ENCODE data around the gene CLCNKA. TPM values are rescaled to one million over a fixed set of nuclear protein-coding genes. Genes with fewer than 3 reads are reported as not detected.
A peak's percentile ranks its signal among the peaks of the same experiment; 100 is the strongest.

The CLCNKA gene
- total RNA-seq, 1 experiment from 2014 or later, result 0.10 TPM

DNA sequence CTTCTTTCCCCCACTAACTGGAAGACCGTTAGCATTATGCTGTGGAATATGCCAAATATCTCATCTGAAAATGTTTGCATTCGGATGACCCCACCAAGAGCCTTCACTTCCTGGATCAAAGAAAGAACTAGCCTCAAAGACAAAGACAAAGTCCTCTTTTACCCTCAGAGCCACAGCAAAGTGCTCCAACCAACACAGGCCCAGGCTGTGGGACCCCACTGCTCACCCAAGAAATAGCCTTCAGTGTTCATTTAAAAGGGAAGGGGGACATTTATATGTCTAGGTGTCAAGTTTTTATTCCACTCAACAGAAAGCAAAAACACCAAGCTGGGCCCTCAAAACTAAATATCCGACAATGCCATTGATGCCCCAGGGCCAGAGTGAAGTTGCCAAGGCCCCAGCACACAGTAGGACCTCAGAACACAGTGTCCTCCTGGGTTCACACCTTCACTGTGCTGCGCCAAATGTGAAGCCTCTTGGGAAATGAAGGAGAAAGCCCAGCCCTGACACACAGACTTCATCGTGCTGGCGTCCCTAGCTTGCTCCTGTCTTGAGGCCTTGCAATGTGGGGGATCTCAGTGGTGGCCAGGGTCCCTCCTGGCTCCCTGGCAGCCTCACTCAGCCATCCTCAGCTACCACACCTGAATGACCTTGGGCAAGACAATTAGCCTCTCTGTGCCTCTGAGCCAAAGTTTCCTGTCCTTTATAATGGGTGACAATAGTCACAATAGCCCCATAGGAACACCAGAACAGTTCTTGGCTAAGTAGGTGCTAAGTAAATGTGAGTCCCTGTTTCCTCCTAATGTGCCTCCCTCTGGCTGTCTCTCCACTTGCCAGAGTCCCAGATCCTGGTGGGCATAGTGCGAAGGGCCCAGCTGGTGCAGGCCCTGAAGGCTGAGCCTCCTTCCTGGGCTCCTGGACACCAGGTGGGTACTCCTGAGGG lies 33.0 kb downstream of the CLCNKA start:
- ChIA-PET RAD21 (ENCODE audit: low non-redundant PET in 1 of 2, low total read pairs in 2 of 2, uncharacterized antibody in 2 of 2, unreplicated experiment in 2 of 2) (interaction anchor here in 1 of 2 experiments (1.0 kb wide), 1 partner anchor 45 kb away, joined by 3 read pairs; no protein-coding TSS in a partner anchor), CTCF (interaction anchor here (1.4 to 1.7 kb wide), 3 partner anchors 13 to 48 kb away, joined by 3 to 5 read pairs (median 4); no protein-coding TSS in a partner anchor), POLR2A (no interaction called here)
- Histone ChIP-seq H3K4me1 (ENCODE audit: control insufficient read depth in 1 of 2, insufficient read depth in 2 of 2, low read length in 2 of 2) (peaks cover 4 to 9% of the 10 kb centered on the region in 2 experiments; a peak in 3 of 4 replicates), H3K27me3 (ENCODE audit: insufficient read depth, low read length) (no peaks in the 10 kb centered on the region), H3K27ac (ENCODE audit: low read depth, low read length) (no peak overlapping the region), H3K9me2 (ENCODE audit: insufficient read depth) (no peaks in the 10 kb centered on the region), H3K9ac (ENCODE audit: low read length) (no peak overlapping the region), H3K36me3 (ENCODE audit: control insufficient read depth in 1 of 2, insufficient read depth in 2 of 2, low read length in 2 of 2) (no peaks in the 10 kb centered on the region), H3K9me3 (ENCODE audit: control insufficient read depth in 1 of 2, insufficient read depth in 1 of 2, low read depth in 1 of 2, low read length in 2 of 2) (no peaks in the 10 kb centered on the region), H2AFZ (ENCODE audit: low read depth, low read length, poor library complexity, severe bottlenecking) (no peak overlapping the region), H3K4me3 (replicated peaks in 1 of 2; ENCODE audit: low read depth in 1 of 2, low read length in 2 of 2) (no peak overlapping the region), H4K20me1 (ENCODE audit: insufficient read depth) (no peaks in the 10 kb centered on the region), H3K4me2 (ENCODE audit: low read length) (no peak overlapping the region), H3K79me2 (ENCODE audit: insufficient read depth, low read length) (no peaks in the 10 kb centered on the region)
- BruUV-seq (replicated peaks), result TSS peak; percentile 23
- ATAC-seq (no peak), DNase-seq (ENCODE audit: low read depth, low spot score) (no peak)
- intact Hi-C loops (cut with micrococcal nuclease), result no loop called here
- no peak for TF ChIP-seq POLR2A (IDR thresholded peaks at IDR 0.05; ENCODE audit: borderline replicate concordance, extremely low read depth, insufficient read depth, insufficient read length)
- no peak for TF ChIP-seq TCF7L2 (IDR thresholded peaks at IDR 0.05; ENCODE audit: borderline replicate concordance, extremely low read depth, insufficient read depth, insufficient read length)
- TF ChIP-seq POLR2AphosphoS5 (IDR thresholded peaks at IDR 0.05; ENCODE audit: low read depth, low read length), result no peak
- no peak for TF ChIP-seq YY1 (IDR thresholded peaks at IDR 0.05; ENCODE audit: extremely low read depth, insufficient replicate concordance, low read depth, low read length)
- TF ChIP-seq EGR1 (IDR thresholded peaks at IDR 0.05; ENCODE audit: low read depth), result no peak
- TF ChIP-seq ZNF274 (IDR thresholded peaks at IDR 0.05; ENCODE audit: low read depth, low read length), result no peak
- no peak for TF ChIP-seq SRF (IDR thresholded peaks at IDR 0.05; ENCODE audit: low read depth)
- TF ChIP-seq, protein P1, sequence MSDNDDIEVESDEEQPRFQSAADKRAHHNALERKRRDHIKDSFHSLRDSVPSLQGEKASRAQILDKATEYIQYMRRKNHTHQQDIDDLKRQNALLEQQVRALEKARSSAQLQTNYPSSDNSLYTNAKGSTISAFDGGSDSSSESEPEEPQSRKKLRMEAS (IDR thresholded peaks at IDR 0.05), result no peak
- no peak for TF ChIP-seq SIN3A (IDR thresholded peaks at IDR 0.05; ENCODE audit: low read depth)
- no peak for TF ChIP-seq JUND (IDR thresholded peaks at IDR 0.05)
- TF ChIP-seq ZFX (IDR thresholded peaks at IDR 0.05), result no peak
- TF ChIP-seq, protein P2, sequence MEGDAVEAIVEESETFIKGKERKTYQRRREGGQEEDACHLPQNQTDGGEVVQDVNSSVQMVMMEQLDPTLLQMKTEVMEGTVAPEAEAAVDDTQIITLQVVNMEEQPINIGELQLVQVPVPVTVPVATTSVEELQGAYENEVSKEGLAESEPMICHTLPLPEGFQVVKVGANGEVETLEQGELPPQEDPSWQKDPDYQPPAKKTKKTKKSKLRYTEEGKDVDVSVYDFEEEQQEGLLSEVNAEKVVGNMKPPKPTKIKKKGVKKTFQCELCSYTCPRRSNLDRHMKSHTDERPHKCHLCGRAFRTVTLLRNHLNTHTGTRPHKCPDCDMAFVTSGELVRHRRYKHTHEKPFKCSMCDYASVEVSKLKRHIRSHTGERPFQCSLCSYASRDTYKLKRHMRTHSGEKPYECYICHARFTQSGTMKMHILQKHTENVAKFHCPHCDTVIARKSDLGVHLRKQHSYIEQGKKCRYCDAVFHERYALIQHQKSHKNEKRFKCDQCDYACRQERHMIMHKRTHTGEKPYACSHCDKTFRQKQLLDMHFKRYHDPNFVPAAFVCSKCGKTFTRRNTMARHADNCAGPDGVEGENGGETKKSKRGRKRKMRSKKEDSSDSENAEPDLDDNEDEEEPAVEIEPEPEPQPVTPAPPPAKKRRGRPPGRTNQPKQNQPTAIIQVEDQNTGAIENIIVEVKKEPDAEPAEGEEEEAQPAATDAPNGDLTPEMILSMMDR (IDR thresholded peaks at IDR 0.05 in 2 of 3, conservative IDR thresholded peaks at IDR 0.05 in 1 of 3; ENCODE audit: borderline replicate concordance in 1 of 3, insufficient read depth in 1 of 3, low read depth in 2 of 3, low read length in 2 of 3), result no peak
- no peak for TF ChIP-seq ELF1 (IDR thresholded peaks at IDR 0.05; ENCODE audit: borderline replicate concordance, low read depth)
- no peak for TF ChIP-seq SP1 (IDR thresholded peaks at IDR 0.05; ENCODE audit: low read depth)
- no peak for TF ChIP-seq EZH2phosphoT487 (IDR thresholded peaks at IDR 0.05; ENCODE audit: borderline replicate concordance)
- no peak for TF ChIP-seq EZH2 (IDR thresholded peaks at IDR 0.05)
